Transverse colon (tissue), 3 donors: Measurements from ENCODE around the gene PSAT1.

Source experiments
- POLR2A ChIP-seq: fragments of 450-650 bp; IDR thresholded peaks from one replicate; pipeline ENCODE4 v1.6.1; 2016; ENCODE audit warnings: antibody characterized with exemption, mild to moderate bottlenecking, moderate library complexity
- TF ChIP-seq, protein P1 (sequence below), 5 experiments: fragments of 200-600 bp in 3 of 5; fragments of 450-650 bp in 2 of 5; sonication (generic) in 3 of 5; IDR thresholded peaks; 1 replicate in 2 of 5; 2 replicates in 3 of 5; pipeline ENCODE4 v1.5.1; 2016 to 2017; ENCODE audit warnings: antibody characterized with exemption in 5 of 5, inconsistent platforms in 3 of 5, mild to moderate bottlenecking in 2 of 5, moderate library complexity in 1 of 5

GRCh38 chr9:78288214-78288892, 8.6 kb upstream of the PSAT1 start:
- TF ChIP-seq POLR2A, result no peak
- TF ChIP-seq, protein P1, sequence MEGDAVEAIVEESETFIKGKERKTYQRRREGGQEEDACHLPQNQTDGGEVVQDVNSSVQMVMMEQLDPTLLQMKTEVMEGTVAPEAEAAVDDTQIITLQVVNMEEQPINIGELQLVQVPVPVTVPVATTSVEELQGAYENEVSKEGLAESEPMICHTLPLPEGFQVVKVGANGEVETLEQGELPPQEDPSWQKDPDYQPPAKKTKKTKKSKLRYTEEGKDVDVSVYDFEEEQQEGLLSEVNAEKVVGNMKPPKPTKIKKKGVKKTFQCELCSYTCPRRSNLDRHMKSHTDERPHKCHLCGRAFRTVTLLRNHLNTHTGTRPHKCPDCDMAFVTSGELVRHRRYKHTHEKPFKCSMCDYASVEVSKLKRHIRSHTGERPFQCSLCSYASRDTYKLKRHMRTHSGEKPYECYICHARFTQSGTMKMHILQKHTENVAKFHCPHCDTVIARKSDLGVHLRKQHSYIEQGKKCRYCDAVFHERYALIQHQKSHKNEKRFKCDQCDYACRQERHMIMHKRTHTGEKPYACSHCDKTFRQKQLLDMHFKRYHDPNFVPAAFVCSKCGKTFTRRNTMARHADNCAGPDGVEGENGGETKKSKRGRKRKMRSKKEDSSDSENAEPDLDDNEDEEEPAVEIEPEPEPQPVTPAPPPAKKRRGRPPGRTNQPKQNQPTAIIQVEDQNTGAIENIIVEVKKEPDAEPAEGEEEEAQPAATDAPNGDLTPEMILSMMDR (IDR thresholded peaks at IDR 0.05), result no peak
